Measurements from ENCODE around the gene CHN1.

CHN1 gene

DNA sequence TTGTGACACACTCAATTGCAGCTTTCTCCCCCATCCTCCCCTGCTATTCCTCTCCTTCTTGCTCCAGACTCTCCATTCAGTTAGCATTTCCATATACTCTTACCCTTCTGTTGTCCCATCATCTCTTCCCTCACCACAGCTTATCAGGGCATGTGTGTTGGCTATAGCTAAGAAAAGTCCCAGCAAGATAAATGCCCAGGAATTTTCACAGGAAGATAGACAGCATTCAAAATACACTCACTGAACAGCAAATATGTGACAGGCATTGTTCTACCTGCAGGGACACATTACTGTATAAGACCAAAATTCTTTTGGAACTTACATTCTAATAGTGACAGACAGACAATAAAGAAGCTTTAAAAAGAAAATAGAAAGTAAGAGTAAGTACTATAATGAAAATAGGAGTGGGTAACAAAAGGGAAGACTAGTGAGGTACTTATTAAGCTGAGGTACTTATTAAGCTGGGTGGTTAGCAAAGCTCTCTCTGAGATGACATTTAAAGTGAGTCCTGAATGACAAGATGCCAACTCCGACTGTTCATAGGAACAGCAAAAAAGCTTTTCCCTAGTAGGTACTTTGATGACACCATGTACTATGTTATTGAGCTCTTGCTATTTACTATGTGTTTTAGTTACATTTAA, 86.2 kb downstream of the CHN1 start:
- DNase-seq: no peak

DNA sequence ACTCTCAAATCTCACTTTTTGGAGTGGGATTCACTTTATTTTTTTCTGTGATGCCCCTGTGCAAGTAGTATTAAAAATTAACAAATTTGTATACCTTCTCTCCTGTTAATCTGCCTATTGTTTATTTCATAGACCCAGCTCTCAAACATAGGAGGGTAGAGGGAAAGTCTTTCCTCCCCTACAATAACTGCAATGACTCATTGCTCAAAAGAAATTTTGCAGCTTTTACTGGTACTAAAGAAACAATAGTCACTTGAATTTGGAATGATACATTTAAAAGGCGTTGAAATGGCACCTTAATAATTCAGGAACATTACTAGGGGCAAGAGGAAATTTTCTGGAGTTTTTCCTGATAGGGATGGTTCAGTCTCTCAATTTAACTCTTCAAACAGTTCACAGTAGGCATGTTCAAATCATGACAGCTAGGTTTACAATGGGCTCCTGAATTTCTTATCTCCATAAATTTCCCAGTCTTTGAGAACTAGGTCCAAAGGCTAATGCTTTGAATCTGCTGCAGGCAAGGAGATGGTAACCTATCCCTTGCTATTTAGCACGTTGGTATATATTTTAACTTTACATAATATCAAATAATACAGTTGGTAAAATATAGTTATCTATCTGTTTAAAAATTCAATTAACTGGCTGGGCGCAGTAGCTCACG, 88.8 kb downstream of the CHN1 start:
- no peak for DNase-seq

DNA sequence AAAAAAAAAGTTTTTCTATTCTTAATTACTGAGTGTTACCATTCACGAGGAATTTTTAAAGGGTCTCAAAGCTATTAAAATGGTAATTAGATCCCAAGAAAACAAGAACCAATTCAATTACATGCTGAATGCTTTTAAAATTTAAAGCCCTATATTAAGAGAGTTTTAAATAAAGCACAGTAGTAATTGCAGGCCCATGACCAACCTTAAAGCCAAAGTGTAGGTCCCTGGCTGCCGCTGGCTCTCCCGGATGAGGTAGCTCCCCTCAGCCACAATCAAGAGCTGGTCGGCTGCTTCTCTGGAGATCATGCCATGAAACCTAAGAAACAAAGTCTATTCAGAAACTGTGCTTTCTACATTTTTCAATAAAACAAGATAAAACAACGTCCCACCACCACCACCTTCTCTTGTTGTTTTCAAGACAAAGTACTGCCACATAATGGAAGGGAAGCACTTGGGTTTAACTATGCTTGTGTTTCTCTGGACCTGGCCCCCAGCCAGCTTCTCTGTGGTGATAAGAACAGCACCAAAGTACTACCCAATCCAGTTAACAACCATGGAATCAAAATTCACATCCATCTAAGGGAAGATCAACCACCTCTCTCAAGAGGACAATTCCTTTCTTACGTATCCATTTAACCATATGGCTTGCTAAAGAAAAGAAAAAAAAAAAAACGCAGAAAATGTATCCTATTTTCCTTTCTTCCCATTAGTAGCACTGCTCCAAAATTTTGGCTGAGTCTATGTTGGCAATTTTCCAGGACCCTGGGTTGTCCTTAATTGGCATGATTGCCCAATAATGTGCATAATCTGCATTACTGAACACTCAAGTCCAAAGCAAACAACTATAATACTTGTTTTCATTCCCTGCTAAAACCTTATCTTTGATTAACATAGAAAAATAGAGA, 90.1 kb downstream of the CHN1 start:
- DNase-seq: no peak

DNA sequence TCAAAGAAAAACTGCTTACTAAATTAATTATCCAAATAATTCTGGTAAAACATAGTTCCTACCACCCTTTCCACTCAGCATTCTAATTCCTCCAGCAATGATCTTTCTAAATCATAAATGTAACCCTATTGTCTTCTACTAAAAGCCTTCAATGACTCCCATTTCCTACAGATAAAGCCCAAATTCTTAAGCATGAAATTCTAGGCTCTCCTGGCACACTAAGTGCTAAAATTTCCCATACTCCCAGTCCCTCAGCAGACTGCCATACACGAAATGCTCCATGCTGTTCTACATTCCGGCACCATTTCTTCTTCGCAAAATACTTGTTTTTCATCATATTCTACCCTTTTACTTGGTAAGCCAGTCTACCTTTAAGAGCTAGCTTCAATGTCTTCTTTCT, 96.9 kb downstream of the CHN1 start:
- DNase-seq: no peak

DNA sequence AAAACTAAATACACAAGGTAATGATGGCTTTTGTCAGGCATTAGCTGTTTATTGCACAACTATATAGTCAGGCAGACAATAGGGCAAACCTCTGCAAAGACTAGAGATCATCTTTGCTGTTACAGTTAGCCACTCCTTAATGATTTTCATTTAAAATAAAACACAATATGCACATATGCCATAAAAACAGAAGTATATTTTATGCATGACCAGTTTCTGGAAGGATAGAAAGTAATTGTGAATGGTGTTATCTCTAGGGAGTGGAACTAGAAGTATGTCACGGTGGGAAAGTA, 102.0 kb downstream of the CHN1 start:
- DNase-seq: no peak

DNA sequence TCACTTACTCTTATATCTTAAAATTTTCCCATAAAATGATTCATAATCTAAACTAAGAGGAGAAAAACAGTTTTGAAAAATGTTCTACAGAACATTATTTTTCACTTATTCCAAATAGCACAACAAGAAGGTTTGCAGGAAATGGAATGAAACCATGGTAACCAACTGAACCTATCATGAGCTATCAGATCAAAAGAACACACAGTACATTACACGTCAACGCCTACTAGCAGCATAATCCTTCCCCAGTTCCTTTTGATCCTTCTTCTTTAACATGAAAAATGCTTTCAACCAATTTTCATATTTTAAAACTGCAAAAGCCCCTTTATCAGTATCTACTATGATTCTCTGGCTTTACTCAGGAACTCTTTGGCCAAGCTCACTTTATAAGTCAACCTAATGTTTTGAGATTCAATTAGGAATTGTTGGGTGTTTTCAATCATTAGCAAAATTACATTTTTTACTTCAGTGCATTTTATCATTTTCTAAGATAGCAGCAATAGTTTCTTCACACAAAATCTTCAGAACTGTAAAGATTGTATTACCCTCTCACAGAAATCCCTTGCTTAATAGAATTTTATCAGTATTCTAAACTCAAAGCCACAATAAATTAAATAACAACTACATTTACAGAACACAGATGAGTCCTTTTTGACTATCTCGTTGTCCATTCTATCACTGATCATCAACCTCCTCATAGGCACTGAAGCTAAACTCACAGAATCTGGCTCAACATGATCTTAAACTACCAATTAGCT, 102.5 kb downstream of the CHN1 start:
- no peak for DNase-seq

DNA sequence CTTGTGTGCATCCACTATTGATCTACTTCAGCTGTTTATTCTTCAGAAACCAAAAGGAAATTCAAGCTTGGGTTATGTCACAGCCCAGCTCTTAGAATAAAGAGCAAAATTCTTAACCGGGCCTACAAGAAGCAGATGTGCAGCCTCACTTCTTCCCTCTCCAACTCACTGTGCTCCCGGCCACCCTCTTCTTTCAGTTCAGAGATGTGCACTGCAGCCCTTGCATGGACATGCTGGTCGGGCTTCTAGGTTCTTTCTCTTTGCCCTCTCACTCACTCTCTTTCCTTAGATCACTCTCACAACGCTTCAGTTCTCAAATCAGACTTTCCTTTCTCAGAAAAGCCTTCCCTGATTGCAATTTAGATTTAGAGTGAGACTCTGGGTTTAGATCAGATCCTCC, 104.1 kb downstream of the CHN1 start:
- no peak for DNase-seq

DNA sequence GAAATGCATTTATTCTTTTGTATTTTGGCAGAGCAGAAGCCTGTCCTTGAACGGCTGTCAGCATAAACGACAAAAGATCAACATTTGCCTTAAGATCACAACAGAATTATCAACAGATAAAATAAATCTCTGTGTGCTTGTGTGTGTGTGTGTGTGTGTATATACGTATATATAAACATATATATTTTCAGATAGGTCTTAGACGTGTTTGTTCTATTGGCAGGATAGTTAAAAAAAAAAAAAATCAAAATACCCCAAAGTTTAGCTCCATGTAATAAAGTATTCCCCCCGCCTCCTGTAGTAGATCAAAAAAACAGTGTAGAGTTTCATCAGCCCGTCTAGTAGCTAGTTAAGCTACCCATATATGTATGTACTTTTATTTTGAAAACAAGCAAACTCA, 107.9 kb downstream of the CHN1 start:
- no peak for DNase-seq

DNA sequence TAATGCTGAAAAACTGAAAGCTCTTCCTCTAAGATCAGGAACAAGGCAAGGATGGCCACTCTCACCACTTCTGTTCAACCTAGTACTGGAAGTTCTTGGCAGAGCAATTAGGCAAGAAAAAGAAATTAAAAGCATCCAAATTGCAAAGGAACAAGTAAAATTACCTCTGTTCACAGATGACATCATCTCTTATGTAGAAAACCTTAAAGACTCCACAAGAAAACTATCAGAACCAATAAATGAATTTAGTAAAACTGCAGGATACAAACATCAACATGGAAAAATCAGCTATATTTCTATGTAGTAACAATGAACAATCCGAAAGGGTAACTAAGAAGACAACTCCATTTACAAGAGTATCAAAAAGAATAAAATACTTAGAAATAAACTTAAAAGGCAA, 112.2 kb downstream of the CHN1 start:
- DNase-seq: no peak

DNA sequence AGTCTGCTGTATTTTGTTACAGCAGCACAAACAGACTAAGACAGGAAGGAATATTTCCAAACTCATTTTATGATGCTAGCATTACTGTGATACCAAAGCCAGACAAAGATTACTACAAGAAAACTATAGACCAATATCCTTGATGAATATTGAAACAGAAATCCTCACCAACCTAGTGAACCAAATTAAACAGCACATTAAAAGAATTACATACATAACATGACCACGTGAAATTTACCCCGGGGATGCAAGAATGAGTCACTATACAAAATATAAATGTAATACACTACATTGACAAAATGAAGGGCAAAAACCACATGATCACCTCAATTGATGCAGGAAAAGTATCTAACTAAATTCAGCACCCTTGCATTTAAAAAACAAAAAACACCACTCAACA, 112.6 kb downstream of the CHN1 start:
- DNase-seq: no peak

DNA sequence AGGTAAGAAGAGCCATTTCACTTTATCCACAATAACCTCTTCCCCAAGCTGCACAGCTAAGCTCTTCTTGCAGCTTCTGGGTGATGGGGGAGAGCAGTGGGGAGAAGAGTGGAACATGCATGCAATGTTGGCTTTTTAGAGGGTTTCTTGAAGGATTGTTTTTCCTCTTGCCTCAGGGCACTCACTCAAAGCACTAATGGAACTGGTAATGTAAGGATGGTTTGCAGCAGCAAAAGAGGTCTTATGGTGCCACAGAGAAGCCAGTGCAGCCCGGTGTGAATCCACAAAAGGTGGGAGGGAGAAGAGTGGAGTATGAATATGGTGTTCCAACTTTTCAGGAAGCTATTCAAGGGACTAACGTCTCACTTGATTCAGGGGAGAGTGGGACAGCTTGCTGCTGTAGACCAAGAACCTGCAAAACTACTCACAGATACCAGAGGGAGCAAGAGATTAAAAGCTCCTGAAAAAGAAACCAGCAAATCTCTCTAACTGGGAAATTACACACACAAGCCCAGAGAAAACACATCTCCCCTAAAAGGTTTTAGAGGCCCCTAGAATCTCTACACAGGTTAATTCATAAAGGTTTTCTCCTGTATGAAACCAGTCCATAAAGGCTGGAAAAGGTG, 116.4 kb downstream of the CHN1 start:
- DNase-seq: no peak

DNA sequence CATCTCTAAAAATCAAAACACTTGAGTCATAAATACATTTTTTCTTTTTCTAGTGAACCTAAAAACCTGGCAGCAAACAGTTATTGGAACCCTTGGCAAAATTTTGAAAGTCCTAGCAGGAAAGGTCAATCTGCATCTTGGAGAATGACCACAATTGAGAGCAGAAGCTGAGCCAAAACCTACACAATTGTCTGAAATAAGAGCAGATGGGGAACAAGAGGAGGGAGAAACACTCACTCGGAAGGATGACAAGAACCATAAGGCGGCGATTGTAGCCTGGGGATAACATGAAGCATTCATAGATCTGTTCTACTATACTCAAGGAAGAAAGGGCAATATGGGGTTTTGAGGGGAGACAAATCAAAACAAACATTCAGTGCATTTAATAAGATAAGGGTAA, 117.0 kb downstream of the CHN1 start:
- no peak for DNase-seq

DNA sequence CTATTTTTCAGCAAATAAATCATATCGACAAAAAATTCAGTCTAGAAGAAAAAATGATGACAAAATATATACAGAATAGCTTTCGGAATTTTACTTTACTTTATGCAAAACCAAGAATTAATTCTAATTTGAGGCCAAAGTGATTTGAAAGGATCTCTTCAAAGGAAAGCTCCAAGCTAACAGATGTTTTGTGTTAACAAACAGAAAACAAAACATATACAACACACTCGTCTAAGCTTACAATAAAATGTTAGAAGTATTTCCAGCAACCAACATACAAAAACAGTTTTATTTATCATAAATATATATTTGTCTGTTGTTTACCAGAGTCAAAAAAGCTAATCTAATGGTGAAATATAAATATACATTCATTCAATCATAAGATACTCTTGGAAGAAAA, 122.8 kb downstream of the CHN1 start:
- DNase-seq: no peak

DNA sequence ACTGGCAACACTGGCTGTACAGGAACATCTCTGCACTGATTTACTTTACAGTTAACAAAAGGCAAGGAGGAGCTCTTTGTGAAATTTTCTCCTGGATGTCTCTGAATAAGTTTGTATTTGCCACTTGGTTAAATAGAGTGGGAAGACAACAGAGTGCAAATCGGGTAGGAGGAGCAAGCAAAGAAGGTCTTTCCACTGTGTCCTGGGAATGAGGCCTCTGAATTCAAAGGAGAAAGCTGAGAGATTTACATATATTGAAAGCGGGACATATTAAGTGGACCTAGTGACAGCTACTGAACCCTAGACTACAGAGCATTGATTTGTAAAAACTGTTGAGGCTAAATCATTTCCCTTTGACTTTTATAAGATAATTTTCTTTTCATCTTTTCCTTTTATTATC, 123.5 kb downstream of the CHN1 start:
- DNase-seq: no peak

DNA sequence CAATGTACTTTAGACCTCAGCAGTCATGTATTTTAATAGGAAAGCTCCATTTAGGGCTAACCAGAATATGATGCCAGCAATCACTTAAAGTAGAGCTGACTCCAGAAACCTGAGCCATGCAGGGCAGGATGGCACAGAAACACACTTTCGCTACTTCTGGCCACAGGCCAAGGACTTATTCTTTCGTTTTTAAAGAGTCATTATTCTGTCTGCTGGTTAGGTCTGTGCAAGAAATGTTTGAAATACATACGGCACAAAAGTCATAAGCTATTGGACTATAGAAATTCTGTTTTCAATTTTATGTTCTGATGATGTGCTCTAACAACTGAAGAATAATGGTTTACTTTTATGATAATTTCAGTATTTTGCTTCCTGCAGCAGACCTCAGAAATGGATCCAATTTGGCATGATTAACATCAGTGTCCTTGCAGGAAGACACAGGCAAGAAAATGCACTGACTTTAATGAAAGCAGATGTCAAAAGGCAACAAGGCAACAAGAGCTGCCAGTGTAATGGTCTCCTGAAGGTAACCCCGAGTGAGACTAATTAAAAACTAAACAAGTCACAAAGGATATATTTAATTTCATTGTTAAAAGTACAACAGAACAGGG, 126.5 kb downstream of the CHN1 start:
- DNase-seq: no peak

DNA sequence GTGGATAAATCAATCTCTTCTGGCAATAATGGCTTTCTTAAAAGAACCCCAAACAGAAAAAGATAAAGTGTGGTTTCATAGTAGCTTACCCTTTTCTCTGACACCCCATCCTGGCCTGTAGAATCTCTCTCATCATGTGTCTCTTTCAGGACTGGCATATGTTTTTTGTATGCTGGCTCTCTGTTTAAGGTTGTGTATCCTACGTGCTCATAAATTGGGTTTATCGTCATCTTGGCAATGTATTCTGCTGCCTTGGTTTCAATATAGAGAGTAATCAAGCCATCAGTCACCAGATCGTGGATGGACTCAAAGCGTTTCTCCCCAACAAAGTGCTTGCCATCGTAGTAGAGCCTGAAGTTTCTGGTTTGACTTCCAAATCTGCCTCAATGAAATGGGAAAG, 127.4 kb downstream of the CHN1 start:
- DNase-seq: no peak

DNA sequence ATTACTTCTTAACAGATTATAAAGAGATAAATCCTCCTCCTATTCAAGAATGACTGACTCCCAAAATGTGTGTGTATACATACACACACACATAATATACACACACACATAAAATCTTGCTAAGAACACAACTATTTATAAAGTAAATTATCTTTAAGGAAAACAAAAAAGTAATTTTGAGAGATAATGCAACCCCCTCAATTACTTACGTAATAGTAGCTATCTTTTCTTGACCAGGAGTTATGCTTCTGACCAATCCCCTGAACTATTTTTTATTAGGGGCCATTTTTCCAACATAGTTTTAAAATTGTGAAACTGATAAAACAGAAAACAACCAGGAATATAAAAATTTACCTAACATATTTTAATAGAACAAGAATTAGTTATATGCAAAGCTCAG, 127.9 kb downstream of the CHN1 start:
- no peak for DNase-seq

DNA sequence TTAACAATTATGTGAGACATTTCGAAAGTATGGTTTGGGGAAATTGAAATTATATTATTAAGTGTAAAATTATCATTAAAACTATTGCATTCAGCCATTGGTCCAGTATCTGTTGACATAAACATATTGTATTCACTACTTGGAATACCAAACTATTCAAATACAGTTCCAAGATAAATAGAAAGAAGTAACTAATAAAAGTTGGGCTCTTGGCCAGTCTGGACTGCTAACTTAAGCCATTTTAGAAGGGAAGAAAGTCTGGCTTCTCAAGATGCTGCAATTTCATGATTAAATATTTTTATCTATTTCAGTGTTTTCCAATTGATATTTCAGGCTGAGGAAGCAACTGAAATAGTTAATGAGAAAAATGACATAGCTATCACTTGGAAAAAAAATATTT, 131.1 kb downstream of the CHN1 start:
- DNase-seq: no peak

DNA sequence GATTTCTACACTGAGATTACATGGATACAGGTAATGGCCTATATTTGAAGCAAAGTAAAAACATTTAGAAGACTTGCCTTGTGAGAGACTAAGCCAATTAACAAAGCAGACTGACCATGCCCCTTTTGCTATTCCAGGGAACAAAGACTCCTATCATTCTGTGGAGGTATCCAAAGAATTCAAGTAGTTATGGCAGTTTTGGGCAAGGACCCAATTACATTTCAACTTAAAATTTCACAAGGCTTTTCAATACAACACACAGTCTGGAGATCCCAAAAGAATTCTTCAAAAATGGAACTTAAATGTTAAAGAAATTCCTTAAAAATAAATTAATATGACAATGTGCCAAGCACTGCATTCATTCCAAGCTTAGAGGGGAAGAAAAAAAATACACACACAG, 131.7 kb downstream of the CHN1 start:
- DNase-seq: no peak

DNA sequence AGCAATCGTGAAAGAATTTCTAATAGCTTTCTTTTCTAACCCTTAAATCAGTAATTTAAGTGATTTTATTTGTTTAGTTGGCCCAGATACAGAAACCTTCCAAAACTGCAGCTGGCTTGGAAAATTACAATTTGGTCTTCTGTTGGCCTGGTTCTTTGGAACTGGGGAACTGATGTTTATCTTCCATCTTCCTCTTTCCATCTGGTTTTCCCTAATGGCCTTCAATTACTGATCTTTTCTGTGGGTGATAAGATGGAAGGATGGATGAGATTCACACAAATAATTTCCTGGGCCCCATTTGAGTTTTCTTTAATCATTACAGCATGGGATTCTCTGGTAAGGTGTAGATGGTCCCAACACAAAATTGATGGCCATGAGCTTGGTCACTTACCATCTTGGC, 134.4 kb downstream of the CHN1 start:
- no peak for DNase-seq

DNA sequence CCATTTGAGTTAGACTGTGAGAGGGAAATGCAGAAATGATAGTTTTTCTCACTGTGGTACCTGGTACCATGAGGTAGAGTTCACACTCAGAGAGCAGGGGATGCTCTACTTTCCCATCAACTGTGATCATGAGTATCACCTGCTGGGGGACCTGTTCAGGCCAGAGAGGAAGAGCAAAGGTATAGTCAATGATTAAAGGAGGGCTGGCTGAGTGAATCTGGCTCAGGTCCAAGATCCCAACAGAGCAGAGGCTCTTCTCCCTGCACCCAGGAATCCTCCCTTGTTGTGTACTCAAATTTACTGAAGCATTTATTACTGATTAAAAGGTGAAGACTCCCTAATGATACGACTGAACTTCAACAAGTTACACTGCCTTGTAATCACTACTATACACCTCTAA, 136.3 kb downstream of the CHN1 start:
- no peak for DNase-seq

DNA sequence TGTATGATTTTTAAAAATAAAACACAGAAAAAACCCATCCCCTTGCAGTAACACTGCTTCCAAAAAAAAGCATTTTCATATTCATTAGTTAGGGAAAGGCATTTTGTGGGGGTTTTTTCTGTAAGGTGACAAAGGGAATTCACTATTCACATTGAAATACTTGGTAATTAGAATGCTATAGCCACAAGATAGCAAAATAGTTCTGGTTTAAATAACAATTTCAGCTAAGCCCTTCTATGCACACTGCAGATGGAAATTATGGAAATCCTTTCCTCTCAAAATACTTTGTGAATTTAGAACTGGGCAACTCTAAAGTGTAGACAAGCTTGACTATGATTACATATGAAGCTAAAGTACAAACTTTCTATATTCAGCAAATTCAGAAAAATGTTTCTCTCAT, 138.8 kb downstream of the CHN1 start:
- no peak for DNase-seq

DNA sequence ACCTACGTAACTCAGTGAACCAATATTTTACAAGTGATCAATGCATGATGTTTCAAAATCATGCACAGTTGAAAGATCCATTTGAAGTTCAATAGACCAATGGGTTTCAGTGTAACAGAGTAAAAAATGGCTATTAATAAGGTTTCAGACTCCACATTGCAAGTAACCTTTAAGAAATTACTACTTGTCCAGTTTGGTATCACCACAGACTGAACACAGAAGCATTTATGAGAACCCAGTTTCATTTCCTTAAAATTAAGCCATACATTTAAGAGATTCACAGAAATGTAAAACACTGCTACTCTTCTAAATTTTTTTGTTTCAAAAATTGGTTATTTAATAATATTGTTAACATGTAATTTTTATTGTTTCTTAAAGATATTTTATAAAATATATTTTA, 142.0 kb downstream of the CHN1 start:
- DNase-seq: no peak

Data from NCI-H1048 (cell line).